Activated T-cell treated with anti-CD3 and anti-CD28 coated beads for 24 hours (primary cell): ENCODE data around the gene SS18L1.
"Not testable (repeated sequence)": the region's sequence is repeated elsewhere in the genome, so short reads cannot be mapped to it uniquely, and the experiment has no call there.

ENCODE experiments used
- DNase-seq: peaks from one replicate; pipeline ENCODE4 v3.0.0-alpha.2; 2020; ENCODE audit warnings: low read depth

The SS18L1 gene

DNA sequence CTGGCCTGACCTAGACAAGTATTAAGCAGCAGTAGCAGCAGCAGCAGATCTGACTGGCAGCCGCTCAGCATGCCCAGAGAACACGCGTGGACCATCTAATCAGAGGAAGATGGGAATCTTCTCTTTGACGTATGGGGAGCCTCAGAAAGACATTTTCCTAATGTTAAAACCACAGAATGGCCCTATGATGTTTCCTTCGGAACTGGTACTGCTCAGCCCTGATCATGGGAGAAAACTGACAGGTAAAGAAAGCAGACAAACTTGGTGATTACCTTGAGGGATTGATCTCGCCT, 6.5 kb upstream of the SS18L1 start:
- no peak for DNase-seq

DNA sequence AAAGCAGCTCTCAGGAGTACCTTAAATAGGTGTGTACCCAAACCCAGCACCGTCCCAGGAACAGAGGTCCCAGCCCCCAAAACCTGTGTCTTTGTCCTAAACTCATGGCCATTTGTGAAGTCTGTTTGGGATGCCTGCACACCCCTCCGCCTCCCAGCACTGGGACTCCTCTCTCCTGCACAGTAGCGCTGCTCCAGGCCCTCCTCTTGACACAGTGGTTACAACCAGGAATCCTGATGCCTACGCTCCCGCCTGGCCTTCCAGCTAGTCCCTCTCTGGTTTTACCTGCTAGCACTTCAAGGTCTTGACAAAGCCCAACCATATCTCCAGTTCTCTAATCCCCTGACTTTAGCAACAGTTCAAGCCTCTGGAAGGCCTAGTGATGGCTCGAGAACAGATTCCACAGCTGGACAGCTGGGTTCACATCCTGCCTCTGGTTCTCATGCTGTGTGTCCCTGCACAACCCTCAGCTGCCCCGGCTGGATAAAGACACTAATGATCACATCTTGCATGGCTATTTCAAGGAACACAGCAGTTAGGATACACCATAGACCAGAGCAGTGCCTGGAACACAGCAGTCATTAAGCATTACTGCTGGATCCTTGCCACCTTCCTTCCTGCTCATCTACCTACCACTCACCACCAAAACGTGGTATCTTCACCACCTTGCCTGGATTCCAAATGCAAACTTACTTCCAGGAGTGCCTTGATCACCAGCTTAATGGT, 5.9 kb upstream of the SS18L1 start:
- DNase-seq = no peak

DNA sequence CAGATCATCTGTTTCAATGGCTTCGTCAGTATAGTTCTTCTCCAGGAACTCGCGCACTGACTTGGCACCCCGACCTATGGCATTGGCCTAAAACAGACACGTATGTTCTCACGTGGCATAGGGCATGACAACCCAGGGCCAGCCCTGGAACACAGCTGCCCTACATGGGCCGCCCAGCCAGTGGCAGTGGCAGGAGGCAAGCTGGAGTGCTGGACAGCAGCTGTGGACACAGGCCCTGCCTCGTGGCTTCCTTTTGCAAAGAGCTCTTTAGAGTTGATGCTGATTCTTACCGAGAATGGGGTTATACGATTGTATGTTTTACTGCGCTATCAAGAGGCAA, 5.4 kb upstream of the SS18L1 start:
- DNase-seq = no peak

DNA sequence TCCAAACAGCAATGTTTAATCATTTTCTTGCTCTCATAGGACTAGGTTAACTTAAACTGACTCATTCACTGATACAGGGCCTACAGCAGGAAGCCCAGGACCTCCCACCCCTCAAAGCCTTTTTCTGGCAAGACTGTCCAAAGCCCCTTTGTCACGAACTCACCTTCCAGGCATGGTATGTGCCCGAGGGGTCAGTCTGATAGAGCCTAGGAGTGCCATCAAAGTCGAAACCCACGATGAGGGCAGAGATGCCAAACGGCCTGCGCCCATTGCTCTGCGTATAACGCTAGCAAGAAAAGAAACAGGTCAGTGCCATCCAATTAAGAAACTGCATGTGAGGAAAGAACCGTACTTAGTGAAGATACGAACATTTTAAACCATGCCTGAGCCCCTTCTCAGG, 4.7 kb upstream of the SS18L1 start:
- DNase-seq = no peak

DNA sequence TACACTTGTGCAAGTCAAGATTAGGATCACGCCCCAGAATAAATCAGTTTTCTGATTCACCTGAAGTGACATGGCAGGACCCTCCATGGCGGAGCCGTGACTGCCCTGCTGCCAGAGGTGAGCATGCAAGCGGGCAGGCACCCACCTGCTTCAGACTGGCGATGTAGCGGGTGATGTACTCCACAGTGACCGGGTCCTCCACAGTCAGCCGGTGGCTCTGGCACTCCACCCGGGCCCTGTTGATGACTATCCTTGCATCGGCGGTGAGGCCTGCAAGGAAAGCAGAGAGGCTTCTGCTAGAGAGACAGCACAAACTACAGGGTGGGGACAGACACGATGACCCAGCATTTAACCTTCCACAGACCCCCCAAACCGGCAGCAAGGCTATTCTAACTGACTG, 3.9 kb upstream of the SS18L1 start:
- no peak for DNase-seq

DNA sequence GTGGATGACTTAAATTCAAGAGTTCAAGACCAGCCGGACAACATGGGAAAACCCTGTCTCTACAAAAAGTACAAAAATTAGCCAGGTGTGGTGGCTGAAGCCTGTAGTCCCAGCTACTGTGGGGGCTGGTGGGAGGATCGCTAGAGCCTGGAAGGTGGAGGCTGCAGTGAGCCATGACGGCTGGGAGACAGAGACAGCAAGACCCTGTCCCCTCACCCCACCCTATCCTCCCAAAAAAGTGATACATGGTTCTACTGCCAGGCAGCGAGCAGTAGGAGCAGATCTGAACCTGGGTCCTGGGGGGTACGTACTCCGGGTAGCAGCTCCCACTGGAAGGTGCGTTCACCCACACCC, 2.5 kb upstream of the SS18L1 start:
- DNase-seq = no peak

DNA sequence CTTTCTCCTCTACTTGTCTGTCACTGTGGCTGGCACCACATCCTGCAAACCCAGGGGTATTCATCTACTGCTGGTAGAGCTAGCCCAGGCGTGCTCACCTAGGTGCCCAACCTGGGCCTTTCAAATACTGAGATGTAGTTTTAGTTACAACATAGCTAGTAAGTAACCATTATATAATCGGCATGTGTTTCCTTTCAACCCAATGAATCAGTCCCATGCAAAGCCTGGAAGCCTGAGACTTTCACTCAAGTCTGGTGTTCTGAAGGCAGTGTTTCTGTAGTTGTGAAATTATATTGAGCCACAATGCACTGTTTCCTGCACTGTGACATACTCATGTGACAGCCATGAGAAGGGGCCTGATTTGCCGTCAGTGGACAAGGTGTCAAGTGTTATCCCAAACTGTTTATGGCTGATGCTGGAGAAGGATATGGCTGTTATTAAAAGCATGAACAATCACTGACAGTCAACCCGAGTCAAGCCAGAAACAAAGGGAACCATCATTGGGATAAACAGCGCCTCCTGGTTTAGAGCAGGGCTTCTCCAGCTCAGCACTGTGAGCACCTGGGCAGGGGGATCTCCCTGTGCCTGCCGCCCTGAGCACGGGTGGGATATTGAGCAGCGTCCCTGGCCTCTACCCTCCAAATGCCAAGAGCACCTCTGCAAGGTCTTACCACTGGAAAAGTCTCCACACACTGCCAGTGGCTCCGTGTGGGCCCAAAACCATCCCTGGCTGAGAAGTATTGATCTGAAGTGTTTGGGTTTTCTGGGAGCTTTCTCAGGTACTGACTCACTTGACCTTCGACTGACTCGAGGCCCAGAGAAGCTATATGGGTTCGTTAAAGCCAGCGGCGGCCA, 1.9 kb upstream of the SS18L1 start:
- DNase-seq = no peak

DNA sequence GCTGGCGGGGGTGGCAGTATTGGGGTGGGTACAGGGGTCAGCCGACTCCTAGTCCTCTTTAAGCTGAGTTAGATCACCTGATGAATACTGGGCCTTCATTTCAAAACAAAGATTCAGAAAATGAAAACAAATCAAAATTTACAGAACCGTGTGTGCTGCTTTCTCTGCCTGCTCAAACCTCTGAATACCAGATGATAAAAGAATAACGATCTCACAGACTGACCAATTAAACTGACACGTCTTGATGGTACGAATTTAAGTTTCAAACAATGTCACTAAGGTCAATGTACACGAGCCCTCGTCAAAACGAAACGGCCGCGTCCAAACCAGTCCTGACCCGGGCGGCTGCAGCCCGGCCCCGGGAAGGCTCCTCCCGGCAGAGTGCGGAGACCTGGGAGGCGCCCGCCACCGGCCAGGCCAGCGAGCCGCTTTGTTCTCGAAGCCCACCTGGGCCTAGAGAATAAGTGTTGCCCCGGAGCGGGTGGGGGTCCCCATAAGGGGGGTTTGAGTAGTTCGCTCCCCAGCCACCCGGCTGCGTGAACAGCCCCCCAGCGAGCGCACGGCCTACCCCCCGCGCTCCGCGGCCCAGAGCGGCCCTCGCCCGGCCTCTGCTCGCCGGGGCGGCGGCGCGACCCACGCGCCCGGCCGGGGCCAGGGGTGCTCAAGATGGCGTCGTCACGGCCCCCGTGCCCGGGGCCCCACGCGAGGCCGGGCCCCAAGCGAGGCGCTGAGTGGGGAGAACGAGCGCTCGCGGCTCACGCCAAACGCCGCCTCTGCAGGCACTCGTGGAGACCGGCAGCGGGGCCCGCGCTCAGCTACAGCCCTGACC, 1.1 kb upstream of the SS18L1 start:
- DNase-seq = no peak

DNA sequence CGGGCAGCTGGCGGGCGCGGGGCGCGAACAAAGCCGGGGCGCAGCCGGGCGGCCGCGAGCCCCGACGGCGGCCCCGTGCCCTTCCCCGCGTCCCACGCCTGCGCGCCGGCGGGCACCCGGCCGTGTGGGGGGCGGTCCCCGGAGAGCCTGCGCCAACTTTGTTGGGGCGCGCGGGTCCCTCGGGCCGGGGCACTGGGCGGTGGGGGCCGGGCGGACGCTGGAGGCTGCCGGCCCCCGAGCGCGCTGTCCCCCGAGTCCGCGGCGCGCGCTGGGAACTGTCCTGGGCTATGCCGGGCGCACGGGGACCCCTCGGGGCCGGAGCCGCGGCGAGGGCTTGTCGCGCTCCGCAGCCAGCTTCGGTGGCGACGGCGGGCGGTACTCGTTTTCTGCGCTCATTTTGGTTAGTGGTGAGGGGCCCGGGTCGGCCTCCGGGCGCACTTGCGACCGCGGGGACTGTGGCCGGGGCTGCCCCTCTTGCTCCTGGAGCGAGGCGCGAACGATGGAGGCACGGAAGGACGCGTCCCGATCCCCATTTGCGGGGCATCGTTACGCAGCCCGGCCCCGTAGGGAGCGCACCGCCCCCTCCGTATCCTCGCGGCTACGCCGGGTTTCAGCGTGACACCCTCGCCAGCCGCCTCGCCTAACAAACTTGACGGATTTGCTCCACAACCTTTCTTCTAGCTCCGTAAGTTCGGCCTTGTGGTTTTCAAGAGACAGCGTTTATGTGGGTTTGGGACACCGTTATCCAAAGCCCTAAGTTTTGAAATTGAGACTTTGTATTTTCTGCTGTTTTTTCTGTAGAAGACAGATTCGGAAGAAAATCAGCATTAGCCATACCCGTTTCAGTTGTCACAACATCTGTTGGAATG, 622 bp downstream of the SS18L1 start:
- peak; percentile 59 for DNase-seq

DNA sequence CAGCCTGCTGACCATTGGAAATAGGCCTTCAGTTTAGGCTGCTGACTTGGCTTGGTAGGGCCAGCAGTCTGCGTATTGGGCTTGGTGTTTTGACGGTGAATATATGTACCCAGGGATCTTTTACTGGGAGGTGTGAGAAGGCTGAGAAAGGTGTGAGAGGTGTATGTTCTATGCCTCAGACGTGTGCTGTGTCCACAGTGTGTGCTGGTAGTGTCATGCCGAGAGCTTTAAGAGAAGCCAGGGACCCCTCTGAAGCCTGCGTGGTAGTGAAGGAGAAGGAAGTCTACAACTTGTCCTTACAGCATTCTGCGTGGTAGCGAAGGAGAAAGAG, 2.1 kb downstream of the SS18L1 start:
- DNase-seq = no peak

DNA sequence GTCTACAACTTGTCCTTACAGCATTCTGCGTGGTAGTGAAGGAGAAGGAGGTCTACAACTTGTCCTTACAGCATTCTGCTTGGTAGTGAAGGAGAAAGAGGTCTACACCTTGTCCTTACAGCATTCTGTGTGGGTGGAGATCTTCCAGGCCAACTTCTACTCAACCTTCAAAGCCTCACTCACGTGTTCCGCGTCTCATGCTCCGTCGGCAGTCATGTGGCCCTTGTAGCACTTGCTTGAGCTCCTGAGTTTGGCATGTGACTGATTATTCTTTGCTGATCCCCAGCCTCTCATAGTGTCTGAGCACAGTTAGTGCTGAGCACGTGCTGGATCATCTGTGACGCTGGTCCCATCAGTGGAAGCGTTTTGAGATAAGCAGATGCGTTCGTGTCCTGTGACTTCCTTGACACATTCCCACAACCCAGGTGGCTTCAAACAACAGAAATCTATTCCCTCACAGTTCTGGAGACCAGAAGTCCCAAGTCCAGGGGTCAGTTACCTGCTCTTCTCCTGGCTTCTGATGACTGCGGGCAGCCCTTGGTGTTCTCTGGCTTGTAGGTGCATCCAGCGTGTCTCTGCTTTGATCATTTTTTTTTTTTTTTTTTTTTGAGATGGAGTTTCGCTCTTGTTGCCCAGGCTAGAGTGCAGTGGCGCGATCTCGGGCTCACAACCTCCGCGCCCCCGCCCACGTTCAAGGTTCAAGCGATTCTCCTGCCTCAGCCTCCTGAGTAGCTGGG, 2.6 kb downstream of the SS18L1 start:
- no peak for DNase-seq

DNA sequence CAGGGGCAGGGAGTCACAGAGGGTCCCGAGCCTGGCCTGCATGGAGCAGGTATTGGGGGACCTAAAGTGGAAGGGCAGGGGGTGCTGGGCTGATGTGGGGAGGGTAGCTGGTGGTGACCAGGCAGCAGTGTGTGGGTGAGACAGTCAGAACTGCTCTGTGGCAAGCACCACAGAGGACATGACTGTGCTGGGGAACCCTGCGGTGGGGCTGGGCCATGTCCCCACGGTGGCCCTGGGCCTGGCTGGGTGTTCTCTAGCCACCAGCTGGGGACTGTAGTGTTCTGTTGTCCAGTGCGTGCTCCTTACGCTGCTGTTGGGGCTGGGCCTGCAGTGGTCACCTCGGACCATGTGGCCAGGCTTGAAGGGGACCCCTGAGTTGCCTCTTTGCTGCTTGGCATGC, 3.6 kb downstream of the SS18L1 start:
- DNase-seq = no peak

DNA sequence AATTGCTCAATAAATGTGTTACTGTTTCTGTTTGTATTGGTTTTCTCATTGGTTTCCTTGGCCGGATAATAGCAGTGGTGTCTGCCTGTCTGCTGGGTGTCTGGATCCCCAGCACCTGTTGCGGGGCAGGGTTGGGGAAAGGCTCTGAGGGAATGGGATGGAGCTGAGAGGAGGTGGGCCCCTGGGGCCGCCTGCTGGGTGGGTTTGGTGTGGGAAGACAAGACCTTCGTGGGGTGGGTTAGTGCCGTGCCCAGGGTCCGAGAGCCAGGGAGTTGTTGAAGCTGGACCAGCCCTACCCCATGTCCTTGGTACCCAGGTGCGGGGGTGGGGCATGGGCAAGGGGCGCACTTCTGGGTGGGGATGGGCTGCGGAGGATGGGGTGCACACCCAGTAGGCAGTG, 4.0 kb downstream of the SS18L1 start:
- no peak for DNase-seq

DNA sequence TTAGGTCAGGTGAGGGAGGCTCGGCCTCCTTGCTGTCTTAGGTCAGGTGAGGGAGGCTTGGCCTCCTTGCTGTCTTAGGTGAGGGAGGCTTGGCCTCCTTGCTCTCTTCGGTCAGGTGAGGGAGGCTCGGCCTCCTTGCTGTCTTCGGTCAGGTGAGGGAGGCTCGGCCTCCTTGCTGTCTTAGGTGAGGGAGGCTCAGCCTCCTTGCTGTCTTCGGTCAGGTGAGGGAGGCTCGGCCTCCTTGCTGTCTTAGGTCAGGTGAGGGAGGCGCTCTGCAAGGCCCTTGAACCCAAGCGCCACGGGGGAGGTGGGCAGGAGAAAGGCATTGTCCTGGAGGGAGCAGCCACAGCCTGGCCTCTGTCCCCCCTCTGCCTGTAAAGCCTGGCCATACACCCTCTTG, 4.8 kb downstream of the SS18L1 start:
- not testable (repeated sequence) for DNase-seq

DNA sequence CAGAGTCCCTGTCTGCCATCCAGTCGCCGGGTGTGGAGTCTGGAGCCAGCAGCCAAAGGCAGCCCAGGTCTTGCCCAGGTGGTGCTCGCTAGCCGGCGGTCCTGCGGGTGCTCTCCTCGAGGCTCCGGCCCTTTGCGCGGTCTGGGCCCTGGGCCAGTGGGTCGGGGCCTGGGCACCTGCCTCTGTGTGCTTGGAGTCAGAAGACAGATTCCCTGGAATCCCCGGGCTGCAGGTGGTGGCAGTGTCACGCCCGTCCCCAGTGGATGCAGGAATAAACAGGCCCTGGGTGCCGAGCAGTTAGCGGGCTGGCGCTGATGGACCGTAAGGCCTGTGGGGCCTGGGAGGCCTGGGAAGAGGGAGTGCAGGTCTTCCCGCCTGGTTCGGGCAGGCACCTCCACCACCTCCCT, 5.3 kb downstream of the SS18L1 start:
- DNase-seq = no peak

DNA sequence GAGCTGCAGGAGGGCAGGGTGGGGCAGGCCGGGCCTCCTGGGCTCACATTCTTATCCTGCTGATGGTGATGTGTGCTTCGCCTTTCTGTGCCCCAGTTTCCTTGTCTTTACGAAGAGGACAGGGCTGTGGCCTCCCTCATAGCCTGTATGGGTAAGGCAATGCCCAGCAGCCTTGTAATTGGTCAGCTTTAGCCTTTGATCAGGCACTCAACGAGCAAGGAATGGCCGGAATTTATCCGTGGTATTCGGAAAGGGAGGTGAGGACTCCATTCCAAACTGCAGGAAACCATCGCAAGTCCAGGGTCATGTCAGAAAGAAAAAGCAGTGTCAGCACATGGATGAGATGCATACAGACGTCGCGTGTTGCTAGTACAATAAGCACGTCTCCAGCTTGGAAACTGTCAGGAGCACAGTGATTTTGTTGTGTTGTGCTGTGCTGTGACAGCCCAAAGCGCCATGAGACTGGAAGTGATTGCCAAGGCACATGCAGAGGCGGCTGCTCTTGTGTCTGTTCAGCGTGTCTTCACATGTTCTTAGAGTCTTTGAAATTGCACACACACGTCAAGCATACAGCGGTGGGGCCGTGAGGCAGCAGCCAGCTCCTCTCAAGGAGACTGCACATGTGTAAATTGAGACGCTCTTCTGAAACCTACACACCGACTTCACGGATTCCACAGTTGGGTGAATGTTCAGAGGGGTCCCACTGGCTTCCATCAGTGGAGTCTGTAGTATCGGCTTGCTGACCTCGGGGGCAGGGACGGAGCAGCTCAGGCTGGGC, 6.2 kb downstream of the SS18L1 start:
- no peak for DNase-seq

DNA sequence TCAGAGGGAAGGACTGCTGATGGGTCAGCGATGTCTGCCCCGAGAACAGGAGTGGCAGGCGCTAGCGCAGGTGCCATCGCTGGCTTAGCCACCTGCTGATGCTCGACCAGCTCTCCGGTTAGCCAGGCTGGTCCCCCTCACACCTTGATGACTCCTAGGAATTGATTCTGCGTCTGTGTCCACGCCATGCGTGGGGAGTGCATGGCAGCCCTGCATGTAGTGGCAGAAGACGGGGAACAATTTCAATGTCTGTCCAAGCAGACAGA, 6.7 kb downstream of the SS18L1 start:
- DNase-seq = no peak

DNA sequence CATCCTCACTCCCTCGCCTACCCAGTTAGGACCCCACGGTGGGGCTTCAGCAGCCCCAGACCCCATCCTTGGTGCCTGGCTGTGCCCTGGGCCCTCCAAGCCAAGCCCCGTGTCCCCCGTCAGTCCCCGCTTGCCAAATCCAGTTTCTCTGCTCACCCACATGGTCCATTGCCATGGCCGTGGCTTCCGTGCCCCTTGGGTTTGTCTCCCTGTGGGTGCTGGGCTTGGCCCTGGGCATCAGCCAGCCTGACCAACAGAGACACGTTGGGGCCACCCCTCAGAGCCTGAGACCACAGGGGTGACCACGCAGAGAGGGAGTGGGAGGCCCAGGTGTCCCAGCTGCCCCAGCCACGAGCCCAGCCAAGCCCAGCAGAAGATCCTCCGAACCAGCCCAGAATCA, 7.7 kb downstream of the SS18L1 start:
- no peak for DNase-seq

DNA sequence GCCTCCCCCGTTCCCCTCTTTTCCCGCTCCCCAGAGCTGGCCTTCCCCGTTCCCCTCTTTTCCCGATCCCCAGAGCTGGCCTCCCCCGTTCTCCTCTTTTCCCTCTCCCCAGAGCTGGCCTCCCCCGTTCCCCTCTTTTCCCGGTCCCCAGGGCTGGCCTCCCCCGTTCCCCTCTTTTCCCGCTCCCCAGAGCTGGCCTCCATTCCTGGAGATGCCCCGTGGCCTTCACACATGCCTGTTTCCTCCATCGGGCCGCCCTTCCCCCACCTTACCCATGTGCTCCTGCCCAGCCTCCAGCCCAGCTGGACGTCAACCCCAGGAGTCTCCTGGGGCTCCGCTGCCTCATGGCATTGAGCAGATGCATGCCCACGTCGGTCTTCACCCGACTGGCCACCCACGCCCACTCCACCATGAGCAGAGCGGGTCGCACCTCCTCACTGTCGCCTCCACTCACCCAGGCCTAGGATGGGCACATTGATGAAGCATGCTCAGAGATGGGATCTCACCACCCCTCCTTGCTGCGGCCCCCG, 8.3 kb downstream of the SS18L1 start:
- no peak for DNase-seq

DNA sequence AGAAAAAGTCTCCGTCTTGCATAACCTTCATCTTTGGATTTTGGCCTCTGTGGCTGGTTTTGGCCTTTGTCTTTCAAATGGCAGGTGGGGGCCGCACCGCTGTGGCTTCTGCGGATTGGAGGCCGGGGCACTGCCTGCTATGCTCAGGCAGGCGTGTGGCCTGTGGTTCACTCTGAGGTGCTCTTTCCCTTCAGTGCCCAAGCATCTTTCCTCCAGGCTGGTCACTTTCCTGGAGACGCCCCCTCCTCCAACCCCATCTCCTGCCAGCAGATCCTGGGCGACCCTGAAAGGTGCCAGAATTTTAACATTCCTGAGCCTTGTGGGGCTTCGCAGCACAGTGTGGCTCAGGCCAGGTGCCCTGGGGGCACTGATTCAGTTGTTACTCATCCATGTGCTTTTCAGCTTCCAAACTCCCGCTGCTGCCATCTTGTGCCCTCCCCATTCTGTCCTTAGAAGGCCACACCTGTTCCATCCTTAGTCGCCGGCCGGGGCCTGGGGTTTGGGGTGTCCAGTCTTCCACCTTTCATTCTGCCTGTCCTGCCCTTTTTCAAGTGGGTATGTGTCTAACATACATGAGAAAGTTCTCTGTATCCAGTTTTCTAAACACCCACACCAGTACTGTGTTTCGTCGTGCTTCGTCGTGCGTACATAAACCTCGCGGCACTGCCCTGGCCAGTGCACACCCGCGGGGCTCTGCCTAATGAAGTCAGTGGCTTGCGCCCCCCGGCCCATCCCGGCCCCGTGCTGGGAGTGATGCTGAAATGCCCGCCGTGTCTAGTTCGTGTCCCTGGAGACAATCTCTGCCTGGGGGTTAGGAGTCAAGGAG, 12.1 kb downstream of the SS18L1 start:
- DNase-seq = no peak
